ENCODE results near the gene DGKB.

DGKB gene

DNA sequence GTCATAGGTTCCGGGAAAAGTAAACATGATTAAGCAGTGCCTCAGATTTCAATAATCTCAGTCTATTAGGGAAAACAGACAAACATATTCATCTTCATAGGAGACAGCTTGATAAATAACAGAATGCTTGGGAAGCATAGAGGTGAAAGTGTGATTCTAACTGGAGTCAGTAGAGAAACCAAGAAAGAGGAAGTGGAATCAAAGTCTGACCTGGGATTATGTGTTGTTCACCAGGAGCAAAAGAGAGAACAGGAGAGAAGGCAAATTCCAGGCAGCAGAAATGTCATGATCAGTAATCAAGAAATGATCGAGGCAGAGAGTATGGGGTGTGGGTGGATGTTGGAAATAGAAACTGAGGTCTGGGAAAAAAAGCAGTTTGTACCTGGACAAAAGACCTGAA is 43.7 kb downstream of the DGKB start:
- DNase-seq: peak; percentile 39

GRCh38 chr7:14858410-14858809 is 44.1 kb downstream of the DGKB start:
- no peak for DNase-seq

- DNase-seq: no peak
These were observed 47.3 kb downstream of the DGKB start for GRCh38 chr7:14855033-14855794.

DNA sequence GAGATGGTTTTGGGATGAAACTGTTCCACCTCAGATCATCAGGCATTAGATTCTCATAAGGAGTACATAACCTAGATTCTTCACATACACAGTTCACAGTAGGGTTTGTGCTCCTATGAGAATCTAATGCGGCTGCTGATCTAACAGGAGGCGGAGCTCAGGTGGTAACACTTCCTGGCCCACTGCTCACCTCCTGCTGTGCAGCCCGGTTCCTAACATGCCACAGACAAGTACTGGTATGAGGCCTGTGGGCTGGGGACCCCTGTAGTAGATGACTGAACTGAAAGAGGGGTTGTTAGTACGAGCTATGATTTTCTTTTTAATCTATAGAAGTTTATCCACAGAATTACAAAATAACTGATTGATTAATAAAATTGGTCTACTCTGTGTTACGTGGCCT is 48.1 kb downstream of the DGKB start:
- DNase-seq: no peak

DNA sequence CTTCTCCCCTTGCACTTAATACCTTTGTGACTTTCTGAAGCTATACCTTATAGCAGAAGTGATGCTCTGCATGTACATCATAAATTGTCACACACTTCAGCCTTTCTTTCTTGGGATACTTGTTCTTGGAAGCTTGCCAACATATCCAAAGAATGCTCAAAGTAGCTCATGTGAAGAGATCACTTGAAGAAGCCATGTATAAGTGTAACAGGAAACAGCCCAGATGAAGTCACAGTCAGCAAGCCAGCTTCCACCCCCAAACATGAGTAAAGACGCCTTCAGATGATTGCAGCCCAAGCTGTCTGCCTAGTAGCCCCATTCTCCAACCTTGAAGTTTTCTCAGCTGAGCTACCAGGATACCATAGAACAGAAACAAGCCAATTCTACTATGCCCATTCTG is 50.9 kb downstream of the DGKB start:
- DNase-seq: no peak

- peak; percentile 32 for DNase-seq
These were observed 52.5 kb downstream of the DGKB start for GRCh38 chr7:14850039-14850438.

DNA sequence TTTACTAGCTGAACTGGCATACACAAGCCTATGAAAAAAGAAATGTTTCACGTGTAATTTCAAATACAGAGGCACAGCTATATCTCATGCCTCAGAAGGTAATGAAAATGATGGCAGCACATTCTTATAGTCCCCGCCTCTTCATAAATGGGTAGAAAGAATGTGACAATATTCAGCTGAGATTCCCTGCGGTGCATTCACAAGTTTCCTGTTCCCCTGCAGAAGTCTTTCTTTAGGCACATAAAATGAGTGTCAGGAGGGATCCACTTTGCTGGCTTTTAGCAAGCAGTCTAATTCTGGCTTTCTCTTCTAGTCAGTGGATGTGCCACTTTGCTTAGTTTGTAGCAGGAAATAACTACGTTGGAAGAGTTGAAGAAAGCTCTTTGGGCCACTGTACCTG is 56.1 kb downstream of the DGKB start:
- no peak for DNase-seq

DNA sequence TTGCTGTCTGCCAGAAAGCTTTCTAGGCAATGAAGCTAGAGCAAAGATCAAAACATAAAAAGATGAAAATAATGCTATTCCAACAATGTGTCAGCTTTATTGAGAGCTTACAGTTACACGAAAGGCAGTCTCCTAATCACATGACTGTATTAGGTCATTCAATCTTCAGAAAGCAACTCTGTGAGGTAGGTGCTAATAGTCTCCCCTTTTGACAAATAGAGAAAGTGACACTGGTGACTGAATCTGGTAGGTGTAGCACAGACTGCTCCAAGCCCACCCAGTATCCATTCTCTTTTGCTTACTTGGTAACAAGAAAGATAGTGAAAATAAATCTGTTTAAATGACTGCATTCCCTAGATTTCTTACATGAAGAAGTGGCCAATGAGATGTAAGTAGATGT is 58.8 kb downstream of the DGKB start:
- no peak for DNase-seq

DNA sequence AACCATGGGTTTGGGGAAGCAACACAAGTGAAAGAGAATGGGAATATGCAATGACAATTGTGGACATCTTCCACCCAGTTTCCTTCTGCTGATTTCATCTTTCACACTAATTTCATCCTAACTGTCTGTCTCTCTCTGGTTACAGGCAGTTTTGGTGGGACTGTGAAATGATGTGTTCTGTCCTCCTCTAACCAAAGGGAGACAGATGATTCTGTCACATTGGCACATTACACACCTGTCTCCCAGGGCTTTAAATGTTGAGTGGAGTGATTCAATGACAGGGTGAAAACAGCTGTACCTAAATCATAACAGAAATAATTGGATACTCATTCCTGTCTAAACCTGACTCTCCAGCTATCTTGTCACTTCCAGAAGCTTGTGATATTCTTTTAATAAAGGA is 60.0 kb downstream of the DGKB start:
- no peak for DNase-seq

- no peak for DNase-seq
These were observed 60.7 kb downstream of the DGKB start for GRCh38 chr7:14841869-14842268.

GRCh38 chr7:14841086-14841485 is 61.5 kb downstream of the DGKB start:
- no peak for DNase-seq

- no peak for DNase-seq
These were observed 63.2 kb downstream of the DGKB start for GRCh38 chr7:14839307-14839706.

- DNase-seq: no peak
These were observed 65.3 kb downstream of the DGKB start for GRCh38 chr7:14837216-14837615.

DNA sequence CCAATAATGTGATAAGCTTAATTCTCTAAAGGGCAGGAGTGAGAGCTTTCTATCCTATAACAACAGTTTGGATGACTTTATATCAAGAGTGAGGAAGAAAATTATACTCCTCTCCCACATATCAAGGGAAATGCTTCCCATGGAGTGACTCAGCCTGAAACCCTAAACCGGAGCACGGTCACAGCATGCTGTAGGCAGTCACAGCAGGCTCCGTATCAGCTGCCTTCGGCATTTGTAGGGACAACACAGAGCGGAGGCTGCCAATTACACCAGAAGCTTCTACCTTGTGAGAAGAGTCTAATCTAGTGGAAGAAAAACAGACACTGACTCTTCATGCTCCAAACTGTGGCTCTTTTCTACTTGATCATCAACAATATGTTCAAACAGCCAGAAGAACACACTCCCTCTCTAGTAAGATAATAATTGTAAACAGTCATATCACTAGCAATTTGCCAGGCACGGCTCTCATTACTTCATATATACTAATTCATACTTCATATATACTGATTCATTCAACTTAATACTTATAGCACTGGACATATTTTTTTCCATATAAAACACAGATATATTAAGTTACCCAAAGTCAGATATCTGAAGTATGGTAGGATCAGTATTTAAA is 65.9 kb downstream of the DGKB start:
- DNase-seq: no peak

- no peak for DNase-seq
These were observed 66.5 kb downstream of the DGKB start for GRCh38 chr7:14836006-14836405.

DNA sequence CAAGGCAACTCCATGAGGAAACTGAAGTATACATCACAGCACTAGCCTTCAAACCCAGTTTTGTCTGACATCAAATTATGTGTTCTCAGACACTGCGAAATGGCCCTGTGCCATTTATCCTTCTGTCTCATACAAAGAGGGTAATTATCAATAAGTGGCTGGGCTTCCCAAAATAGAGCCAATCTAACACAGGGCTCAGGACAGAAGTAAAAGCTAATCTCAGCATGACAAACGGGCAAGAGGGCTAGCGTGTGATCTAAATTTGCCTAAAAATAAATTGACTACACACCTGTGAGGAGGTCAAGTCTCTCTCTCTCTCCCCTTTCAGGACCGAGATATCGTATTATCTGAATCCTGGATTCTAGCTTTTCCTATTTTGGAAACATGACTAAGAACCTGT is 67.2 kb downstream of the DGKB start:
- DNase-seq: no peak

- no peak for DNase-seq
These were observed 67.7 kb downstream of the DGKB start for GRCh38 chr7:14834883-14835282.

GRCh38 chr7:14834456-14834855 is 68.1 kb downstream of the DGKB start:
- DNase-seq: no peak

- DNase-seq: no peak
These were observed 68.8 kb downstream of the DGKB start for GRCh38 chr7:14833707-14834106.

- no peak for DNase-seq
These were observed 74.5 kb downstream of the DGKB start for GRCh38 chr7:14828053-14828452.

GRCh38 chr7:14826426-14826825 is 76.1 kb downstream of the DGKB start:
- DNase-seq: no peak

- DNase-seq: no peak
These were observed 76.6 kb downstream of the DGKB start for GRCh38 chr7:14825912-14826311.

- DNase-seq: no peak
These were observed 80.1 kb downstream of the DGKB start for GRCh38 chr7:14822481-14822854.

DNA sequence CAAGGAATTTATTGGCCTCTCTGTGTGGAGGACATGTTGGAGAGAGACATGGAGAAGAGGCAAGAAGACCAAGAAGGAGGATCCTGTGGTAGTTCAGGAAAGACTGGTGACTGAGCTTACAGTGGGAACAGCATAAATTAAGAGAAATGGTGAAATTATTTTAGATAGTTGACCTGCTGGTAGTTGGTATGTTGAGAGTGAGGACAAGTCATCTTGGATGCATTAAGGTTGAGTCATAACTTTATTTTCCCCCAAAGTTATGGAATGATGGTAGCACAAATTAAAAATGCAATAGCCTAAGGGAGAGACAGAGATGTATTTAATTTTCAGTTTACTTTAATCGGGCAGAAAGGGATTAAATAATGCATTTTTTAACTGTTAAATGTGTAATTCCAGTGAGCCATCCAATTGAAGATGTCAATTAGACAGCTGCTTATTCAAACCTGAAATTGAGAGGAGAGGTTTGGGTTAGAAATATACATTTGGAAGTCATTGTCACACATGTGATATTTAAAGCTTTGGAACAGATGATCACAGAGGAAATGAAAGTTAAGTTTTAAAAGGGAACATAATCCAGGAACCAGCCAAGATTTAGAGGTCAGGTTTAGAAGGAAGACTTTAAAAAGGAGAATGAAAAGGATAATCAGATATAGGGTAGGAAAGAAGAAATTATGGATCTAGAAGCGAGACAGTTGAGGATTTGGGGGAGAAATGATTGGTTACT is 80.6 kb downstream of the DGKB start:
- DNase-seq: no peak

All from OCI-M1 (cell line).